Measurements from ENCODE around the gene JPT1.

- TF ChIP-seq GATA3 (IDR thresholded peaks at IDR 0.05; ENCODE audit: low read depth, low read length) (no peak), GATA2 (IDR thresholded peaks at IDR 0.05; ENCODE audit: low read depth, low read length) (no peak)
Measured at GRCh38 chr17:75135946-75136345, 18.4 kb downstream of the JPT1 start.

Data from SH-SY5Y (cell line).